ENCODE measurements around the gene CASS4. TPM values are rescaled to one million over a fixed set of nuclear protein-coding genes. Genes with fewer than 3 reads are reported as not detected.

The CASS4 gene
- total RNA-seq, 1 donor from 2014 or later = not detected

- H3K27ac Mint-ChIP-seq (ENCODE audit: unreplicated experiment) = no peak overlapping the region
- no peaks in the 10 kb centered on the region for H3K36me3 Mint-ChIP-seq (ENCODE audit: low read depth, unreplicated experiment)
- H3K27me3 Mint-ChIP-seq (ENCODE audit: unreplicated experiment) = peaks cover 7% of the 10 kb centered on the region
- no peaks in the 10 kb centered on the region for H3K9me3 Mint-ChIP-seq (ENCODE audit: unreplicated experiment)
- H3K4me3 Mint-ChIP-seq (ENCODE audit: unreplicated experiment) = no peak overlapping the region
- no peak for DNase-seq (ENCODE audit: low spot score)
- no peak for TF ChIP-seq CTCF (IDR thresholded peaks at IDR 0.05; ENCODE audit: unreplicated experiment)
- peaks cover 8% of the 10 kb centered on the region for H3K4me1 Mint-ChIP-seq (ENCODE audit: unreplicated experiment)
Observed at GRCh38 chr20:56445540-56445939, 33.5 kb downstream of the CASS4 start.

GRCh38 chr20:56447227-56447626 lies 35.2 kb downstream of the CASS4 start:
- H3K36me3 Mint-ChIP-seq (ENCODE audit: low read depth, unreplicated experiment) = no peaks in the 10 kb centered on the region
- TF ChIP-seq CTCF (IDR thresholded peaks at IDR 0.05; ENCODE audit: unreplicated experiment) = no peak
- H3K27me3 Mint-ChIP-seq (ENCODE audit: unreplicated experiment) = peaks cover 10% of the 10 kb centered on the region
- H3K27ac Mint-ChIP-seq (ENCODE audit: unreplicated experiment) = no peak overlapping the region
- H3K4me1 Mint-ChIP-seq (ENCODE audit: unreplicated experiment) = peaks cover 5% of the 10 kb centered on the region
- DNase-seq (ENCODE audit: low spot score) = no peak
- H3K9me3 Mint-ChIP-seq (ENCODE audit: unreplicated experiment) = no peaks in the 10 kb centered on the region
- H3K4me3 Mint-ChIP-seq (ENCODE audit: unreplicated experiment) = no peak overlapping the region

DNA sequence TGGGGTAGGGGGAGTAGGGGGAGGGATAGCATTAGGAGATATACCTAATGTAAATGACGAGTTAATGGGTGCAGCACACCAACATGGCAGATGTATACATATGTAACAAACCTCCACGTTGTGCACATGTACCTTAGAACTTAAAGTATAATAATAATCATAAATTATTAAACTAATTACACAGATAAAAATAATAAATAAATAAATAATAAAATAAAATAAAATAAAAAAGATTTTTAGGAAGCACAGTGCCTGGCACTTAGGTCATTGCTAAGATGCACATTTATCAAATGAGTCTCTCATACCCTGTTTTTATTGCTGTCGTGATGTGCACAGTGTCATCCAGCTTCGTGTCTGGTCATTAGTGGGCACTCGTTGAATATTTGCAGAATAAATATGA lies 37.4 kb downstream of the CASS4 start:
- Mint-ChIP-seq H3K27ac (ENCODE audit: unreplicated experiment) (no peak overlapping the region), H3K27me3 (ENCODE audit: unreplicated experiment) (peaks cover 8% of the 10 kb centered on the region), H3K36me3 (ENCODE audit: low read depth, unreplicated experiment) (no peaks in the 10 kb centered on the region), H3K9me3 (ENCODE audit: unreplicated experiment) (no peaks in the 10 kb centered on the region), H3K4me1 (ENCODE audit: unreplicated experiment) (peaks cover 3% of the 10 kb centered on the region), H3K4me3 (ENCODE audit: unreplicated experiment) (no peak overlapping the region)
- TF ChIP-seq CTCF (IDR thresholded peaks at IDR 0.05; ENCODE audit: unreplicated experiment) = no peak
- no peak for DNase-seq (ENCODE audit: low spot score)

DNA sequence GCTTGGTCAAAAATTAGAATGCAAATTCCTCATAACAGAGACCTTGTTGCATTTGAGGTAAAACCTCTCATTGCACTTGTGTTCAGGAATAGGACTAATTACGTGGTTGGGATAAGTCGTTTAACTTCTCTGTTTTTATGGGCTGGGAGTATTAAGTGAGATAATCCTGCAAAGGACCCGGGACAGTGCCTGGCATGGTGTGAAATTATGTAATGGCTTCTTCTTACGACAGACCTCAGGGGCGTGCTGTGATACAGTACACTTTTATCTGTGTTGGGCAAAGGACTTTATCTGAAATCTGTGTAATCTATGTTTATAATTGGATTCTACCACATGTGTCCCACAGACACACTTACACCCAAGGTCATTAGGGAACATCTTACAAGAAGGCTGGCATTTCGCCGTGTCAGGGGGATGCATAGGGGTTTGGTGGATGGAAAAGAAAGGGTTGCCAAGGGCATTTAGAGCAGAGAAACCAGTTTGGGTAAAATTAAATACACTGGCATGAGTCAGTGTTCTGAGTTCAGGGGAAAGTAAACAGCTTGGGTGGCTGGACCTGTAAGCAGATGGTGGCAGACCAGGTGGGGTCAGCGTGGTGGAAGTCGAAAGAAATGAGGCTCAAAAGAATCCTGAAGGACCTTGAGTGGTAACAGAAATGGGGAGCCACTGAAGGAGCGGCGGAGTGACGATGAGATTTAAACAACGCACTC lies 39.2 kb downstream of the CASS4 start:
- Mint-ChIP-seq H3K36me3 (ENCODE audit: low read depth, unreplicated experiment) (no peaks in the 10 kb centered on the region), H3K27me3 (ENCODE audit: unreplicated experiment) (peaks cover 5% of the 10 kb centered on the region), H3K4me3 (ENCODE audit: unreplicated experiment) (no peak overlapping the region), H3K4me1 (ENCODE audit: unreplicated experiment) (no peaks in the 10 kb centered on the region), H3K9me3 (ENCODE audit: unreplicated experiment) (no peaks in the 10 kb centered on the region), H3K27ac (ENCODE audit: unreplicated experiment) (no peak overlapping the region)
- no peak for DNase-seq (ENCODE audit: low spot score)
- no peak for TF ChIP-seq CTCF (IDR thresholded peaks at IDR 0.05; ENCODE audit: unreplicated experiment)

DNA sequence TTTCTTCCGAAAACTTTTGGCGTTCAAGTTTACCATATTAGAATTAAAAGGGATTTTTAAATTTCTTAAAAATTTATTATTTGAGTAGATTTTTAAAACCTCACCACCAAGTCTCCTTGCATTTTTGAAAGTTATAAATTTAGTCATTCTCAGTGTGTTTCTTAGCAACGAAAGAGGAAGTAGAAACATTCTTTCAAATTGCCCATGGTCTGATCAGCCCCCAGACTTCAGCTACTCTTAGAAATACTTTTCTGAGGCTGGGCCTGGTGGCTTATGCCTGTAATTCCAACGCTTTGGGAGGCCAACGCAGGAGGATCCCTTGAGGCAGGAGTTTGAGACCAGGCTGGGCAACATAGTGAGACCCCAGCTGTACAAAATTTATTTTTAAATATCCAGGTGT lies 41.3 kb downstream of the CASS4 start:
- DNase-seq (ENCODE audit: low spot score) = no peak
- Mint-ChIP-seq H3K9me3 (ENCODE audit: unreplicated experiment) (no peaks in the 10 kb centered on the region), H3K36me3 (ENCODE audit: low read depth, unreplicated experiment) (no peaks in the 10 kb centered on the region), H3K27me3 (ENCODE audit: unreplicated experiment) (peaks cover 4% of the 10 kb centered on the region), H3K4me1 (ENCODE audit: unreplicated experiment) (peaks cover 8% of the 10 kb centered on the region), H3K27ac (ENCODE audit: unreplicated experiment) (no peak overlapping the region), H3K4me3 (ENCODE audit: unreplicated experiment) (no peak overlapping the region)
- no peak for TF ChIP-seq CTCF (IDR thresholded peaks at IDR 0.05; ENCODE audit: unreplicated experiment)

All from endothelial cell (in vitro differentiated cells).